IPS DF 6.9 (cell line): Measurements from ENCODE around the gene PAWR.
"Not testable (repeated sequence)": the region's sequence is repeated elsewhere in the genome, so short reads cannot be mapped to it uniquely, and the experiment has no call there.

Experiments
- DNase-seq: peaks from one replicate; pipeline ENCODE4 v3.0.0-alpha.2; 2013; ENCODE audit warnings: low read depth, low spot score
- H3K27ac ChIP-seq: one replicate; pipeline ENCODE4 v1.5.1; 2013; ENCODE audit warnings: low read length, control low read depth
- H3K27me3 ChIP-seq: 2 replicates; pipeline ENCODE4 v1.6.1; 2013; ENCODE audit warnings: mild to moderate bottlenecking, low read length; ENCODE audit not compliant: control insufficient read depth, insufficient read depth
- H3K36me3 ChIP-seq: 2 replicates; pipeline ENCODE4 v1.6.1; 2013; ENCODE audit warnings: low read length; ENCODE audit not compliant: control insufficient read depth, insufficient read depth
- H3K4me1 ChIP-seq: 2 replicates; pipeline ENCODE4 v1.6.1; 2013; ENCODE audit warnings: low read length; ENCODE audit not compliant: control insufficient read depth, insufficient read depth
- H3K4me3 ChIP-seq: 2 replicates; pipeline ENCODE4 v1.5.1; 2013; ENCODE audit warnings: mild to moderate bottlenecking, low read length
- H3K9me3 ChIP-seq: 2 replicates; pipeline ENCODE4 v1.6.1; 2013; ENCODE audit warnings: low read length, inconsistent platforms; ENCODE audit not compliant: control insufficient read depth, insufficient read depth
- WGBS: extraction: QIAGEN DNeasy Blood & Tissue Kit; methylation state at CpG from one replicate; pipeline ENCODE4 v1.1.7; 2013; ENCODE audit warnings: mixed read lengths, missing lambda C conversion rate; ENCODE audit not compliant: insufficient read length, insufficient coverage; 5-methylcytosine and 5-hydroxymethylcytosine counted together

PAWR gene

DNA sequence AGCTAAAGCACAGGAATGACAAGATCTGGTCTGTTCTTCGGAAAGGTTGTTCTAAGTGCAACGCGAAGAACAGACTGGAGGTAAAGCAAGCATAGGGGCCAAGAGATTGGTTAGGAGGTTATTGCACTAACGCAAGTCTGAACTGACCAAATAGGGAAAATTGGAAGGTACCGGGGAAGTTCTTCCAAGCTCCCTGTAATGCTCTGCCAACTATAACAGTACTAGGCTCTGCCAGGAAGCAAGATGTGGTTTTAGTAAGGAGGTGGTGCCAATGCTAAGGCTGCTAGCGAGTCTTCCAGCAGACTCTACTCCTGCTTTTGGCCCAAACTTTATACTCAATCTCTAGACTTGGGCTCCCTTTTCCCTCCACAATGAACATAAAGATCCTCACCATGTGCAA lies 138.6 kb downstream of the PAWR start:
- H3K4me3 ChIP-seq = no peak overlapping the region
- H3K9me3 ChIP-seq = no peaks in the 10 kb centered on the region
- no peaks in the 10 kb centered on the region for H3K27me3 ChIP-seq
- no peak for DNase-seq
- peaks cover 5% of the 10 kb centered on the region for H3K36me3 ChIP-seq
- WGBS = no CpG with 5 or more reads among the region's 6 CpGs
- H3K4me1 ChIP-seq = 0 out of 2 replicates have a peak, but pooled peaks cover 1% of the 10 kb centered on the region
- no peak overlapping the region for H3K27ac ChIP-seq

DNA sequence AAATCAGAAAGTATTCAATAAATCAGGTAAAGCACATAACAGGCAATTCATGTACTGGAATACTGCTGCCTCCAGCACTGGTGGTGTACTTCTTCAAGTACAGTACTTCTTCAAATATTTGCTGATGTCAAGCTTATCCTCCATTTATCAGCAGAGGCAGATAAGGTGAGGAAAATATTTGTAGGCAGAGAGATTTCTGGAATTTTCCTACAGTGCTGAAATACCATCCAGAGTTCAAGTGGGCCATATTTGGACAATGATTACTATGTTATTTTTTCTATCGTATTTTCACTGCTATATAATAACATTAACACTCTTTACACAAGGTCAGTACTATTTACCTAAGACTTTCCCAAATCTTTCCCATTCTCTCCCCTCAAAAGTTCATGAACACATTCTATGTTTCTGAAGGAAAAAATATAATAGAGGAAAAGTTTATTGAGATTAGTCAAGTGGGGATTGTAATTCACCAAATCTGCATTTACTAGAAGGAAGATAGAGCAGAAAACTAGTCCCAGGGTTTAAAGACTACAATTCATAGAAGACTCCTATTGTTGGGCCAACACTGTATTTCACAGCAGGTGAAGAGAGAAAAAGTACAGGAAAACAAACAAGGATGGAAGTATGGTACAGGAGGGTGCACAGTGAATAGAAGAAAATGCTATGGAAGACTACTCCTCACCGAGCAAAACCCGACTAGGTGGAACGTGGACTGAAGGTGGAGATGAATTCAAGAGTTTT lies 141.1 kb downstream of the PAWR start:
- H3K27me3 ChIP-seq = no peaks in the 10 kb centered on the region
- DNase-seq = no peak
- no peak overlapping the region for H3K4me3 ChIP-seq
- peaks cover 6% of the 10 kb centered on the region; the same call in 1 of the 2 replicates for H3K4me1 ChIP-seq
- no peak overlapping the region for H3K27ac ChIP-seq
- peaks cover 5% of the 10 kb centered on the region for H3K36me3 ChIP-seq
- no CpG with 5 or more reads among the region's 4 CpGs for WGBS
- H3K9me3 ChIP-seq = no peaks in the 10 kb centered on the region

DNA sequence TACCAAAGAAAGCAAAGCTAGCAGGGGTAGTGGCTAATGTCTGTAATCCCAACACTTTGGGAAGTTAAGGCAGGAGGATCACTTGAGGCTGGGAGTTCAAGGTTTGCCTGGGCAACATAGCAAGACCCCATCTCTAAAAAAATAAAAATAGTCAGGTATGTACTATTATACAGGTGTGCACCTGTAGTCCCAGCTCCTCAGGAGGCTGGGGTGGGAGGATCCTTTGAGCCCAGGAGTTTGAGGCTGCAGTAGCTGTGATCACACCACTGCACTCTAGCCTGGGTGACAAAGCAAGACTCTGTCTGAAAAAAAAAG lies 142.2 kb downstream of the PAWR start:
- H3K36me3 ChIP-seq = no peaks in the 10 kb centered on the region; the same call in 1 of the 2 replicates
- no peaks in the 10 kb centered on the region for H3K27me3 ChIP-seq
- H3K4me1 ChIP-seq = peaks cover 6% of the 10 kb centered on the region; the same call in 1 of the 2 replicates
- no peak for DNase-seq
- no peak overlapping the region for H3K4me3 ChIP-seq
- no peak overlapping the region for H3K27ac ChIP-seq
- H3K9me3 ChIP-seq = no peaks in the 10 kb centered on the region

DNA sequence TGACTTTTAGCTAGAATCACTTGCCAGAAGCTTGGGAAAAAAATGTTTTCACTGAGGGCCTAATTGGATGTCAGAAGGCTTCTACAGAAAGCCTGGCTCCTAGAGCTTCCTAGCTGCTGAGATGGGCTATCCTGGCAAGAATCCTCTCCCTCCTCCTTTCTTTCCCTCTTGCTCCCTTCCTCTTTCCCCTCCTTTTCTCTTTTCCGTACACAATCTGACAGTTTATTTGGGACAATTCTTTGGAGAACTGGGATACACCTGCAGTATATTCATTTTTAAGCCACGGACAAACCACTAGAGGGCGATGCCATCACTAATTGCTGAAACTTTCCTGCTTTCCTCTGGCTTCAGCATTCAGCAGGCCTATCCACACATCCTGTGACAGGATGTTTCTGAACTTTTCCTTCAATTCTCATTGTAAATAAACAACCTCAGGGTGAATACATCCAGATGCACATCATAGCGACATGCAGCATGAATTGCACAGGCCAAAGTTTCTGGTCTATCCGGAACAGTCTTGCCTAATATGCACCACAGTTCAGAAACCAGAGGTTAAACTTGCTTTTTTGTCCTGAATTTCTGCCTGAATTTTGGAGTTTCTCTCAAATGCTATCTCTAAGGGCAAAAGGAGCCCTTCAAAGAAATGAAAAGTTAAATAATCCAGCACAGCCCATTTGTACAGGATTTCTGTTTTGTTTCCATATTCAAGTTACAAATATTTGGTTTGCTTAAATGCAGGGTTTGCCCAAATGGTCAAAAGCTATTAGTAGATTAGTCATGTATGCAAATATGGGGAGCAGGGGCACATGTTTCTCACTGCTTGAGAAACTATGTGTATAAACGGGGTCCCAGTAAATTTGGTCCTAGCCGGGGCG lies 142.8 kb downstream of the PAWR start:
- WGBS = no CpG with 5 or more reads among the region's 8 CpGs
- H3K4me1 ChIP-seq = peaks cover 6% of the 10 kb centered on the region; the same call in 1 of the 2 replicates

GRCh38 chr12:79547044-79547734 lies 143.6 kb downstream of the PAWR start:
- no peaks in the 10 kb centered on the region for H3K27me3 ChIP-seq
- H3K27ac ChIP-seq = peak overlapping the region; percentile 38
- DNase-seq = peak; percentile 92
- peaks cover 6% of the 10 kb centered on the region; the same call in 1 of the 2 replicates for H3K4me1 ChIP-seq
- no peaks in the 10 kb centered on the region for H3K36me3 ChIP-seq
- H3K9me3 ChIP-seq = no peaks in the 10 kb centered on the region
- no CpG with 5 or more reads among the region's 5 CpGs for WGBS
- no peak overlapping the region for H3K4me3 ChIP-seq

More for the DNA sequence above, 142.8 kb downstream of the PAWR start:
- H3K27me3 ChIP-seq = no peaks in the 10 kb centered on the region
- H3K27ac ChIP-seq = peak overlapping the region; percentile 38
- DNase-seq = peak; percentile 79
- no peaks in the 10 kb centered on the region; the same call in 1 of the 2 replicates for H3K36me3 ChIP-seq
- H3K9me3 ChIP-seq = no peaks in the 10 kb centered on the region
- H3K4me3 ChIP-seq = no peak overlapping the region

GRCh38 chr12:79546466-79547043 lies 144.2 kb downstream of the PAWR start:
- Histone ChIP-seq H3K36me3 (no peaks in the 10 kb centered on the region), H3K27ac (peak overlapping the region; percentile 70), H3K27me3 (no peaks in the 10 kb centered on the region), H3K4me3 (no peak overlapping the region), H3K4me1 (peaks cover 6% of the 10 kb centered on the region; the same call in 1 of the 2 replicates), H3K9me3 (no peaks in the 10 kb centered on the region)
- WGBS = no CpG with 5 or more reads among the region's 5 CpGs
- DNase-seq = no peak

GRCh38 chr12:79544439-79544838 lies 146.3 kb downstream of the PAWR start:
- H3K4me3 ChIP-seq, H3K36me3 ChIP-seq, H3K4me1 ChIP-seq, H3K9me3 ChIP-seq, DNase-seq, H3K27ac ChIP-seq, H3K27me3 ChIP-seq: not testable (repeated sequence)
- WGBS = no CpG with 5 or more reads among the region's 3 CpGs

DNA sequence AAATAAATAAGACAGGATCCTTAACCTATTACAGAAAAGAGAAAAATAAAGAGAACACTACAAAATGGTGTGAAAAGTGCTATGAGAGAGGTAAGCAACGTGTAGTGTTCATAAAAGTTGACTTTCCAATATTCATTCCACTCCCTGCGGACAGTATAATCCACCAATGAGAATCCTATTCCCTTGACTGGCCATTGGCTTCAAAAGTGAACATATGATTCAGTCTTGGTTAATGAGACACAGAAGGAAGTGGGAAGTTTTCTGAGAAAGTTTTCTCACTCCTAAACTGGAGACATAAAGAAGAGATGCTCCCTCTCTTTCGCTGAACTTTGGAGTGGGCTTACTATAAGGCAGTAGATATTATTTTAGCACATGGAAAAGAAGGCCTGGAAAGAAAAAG lies 153.1 kb downstream of the PAWR start:
- no peak overlapping the region for H3K27ac ChIP-seq

DNA sequence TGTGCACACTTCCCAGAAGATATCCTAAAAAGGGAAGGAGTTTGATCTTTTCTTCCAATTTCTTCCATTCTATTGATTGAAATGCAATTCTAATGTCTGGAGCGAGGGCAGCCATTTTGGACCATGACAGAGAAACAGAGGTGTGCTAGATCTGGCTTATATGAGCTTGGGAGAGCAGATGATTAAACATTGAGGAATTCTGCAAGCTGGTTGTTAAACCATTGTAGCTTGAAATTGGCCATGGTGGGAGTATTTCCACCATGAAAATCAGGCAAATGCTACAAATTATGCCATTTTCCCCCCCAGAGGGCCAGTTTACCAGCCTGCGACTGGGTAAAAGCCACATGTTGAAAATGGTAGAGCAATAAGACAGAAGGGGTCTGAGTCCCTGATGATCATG lies 155.0 kb downstream of the PAWR start:
- Histone ChIP-seq H3K27me3 (no peaks in the 10 kb centered on the region), H3K9me3 (no peaks in the 10 kb centered on the region), H3K4me3 (no peak overlapping the region), H3K36me3 (no peaks in the 10 kb centered on the region), H3K4me1 (peaks cover 3% of the 10 kb centered on the region; the same call in 1 of the 2 replicates), H3K27ac (no peak overlapping the region)
- no CpG with 5 or more reads among the region's 2 CpGs for WGBS
- DNase-seq = no peak

More for the DNA sequence above, 153.1 kb downstream of the PAWR start:
- no peak for DNase-seq
- Histone ChIP-seq H3K4me3 (no peak overlapping the region), H3K9me3 (no peaks in the 10 kb centered on the region), H3K4me1 (peaks cover 3% of the 10 kb centered on the region; the same call in 1 of the 2 replicates), H3K36me3 (no peaks in the 10 kb centered on the region), H3K27me3 (no peaks in the 10 kb centered on the region)
- no CpG with 5 or more reads among the region's 3 CpGs for WGBS
